Activated CD4-positive, alpha-beta T cell treated with anti-CD3 and anti-CD28 coated beads for 4 hours (primary cell): Measurements from ENCODE around the gene MTFR2.
A peak's percentile ranks its signal among the peaks of the same experiment; 100 is the strongest.
"Not testable (repeated sequence)": the region's sequence is repeated elsewhere in the genome, so short reads cannot be mapped to it uniquely, and the experiment has no call there.

Experiments
- DNase-seq, 2 donors: peaks; one replicate each; pipeline ENCODE4 v3.0.0-alpha.2; 2020

The MTFR2 gene

DNA sequence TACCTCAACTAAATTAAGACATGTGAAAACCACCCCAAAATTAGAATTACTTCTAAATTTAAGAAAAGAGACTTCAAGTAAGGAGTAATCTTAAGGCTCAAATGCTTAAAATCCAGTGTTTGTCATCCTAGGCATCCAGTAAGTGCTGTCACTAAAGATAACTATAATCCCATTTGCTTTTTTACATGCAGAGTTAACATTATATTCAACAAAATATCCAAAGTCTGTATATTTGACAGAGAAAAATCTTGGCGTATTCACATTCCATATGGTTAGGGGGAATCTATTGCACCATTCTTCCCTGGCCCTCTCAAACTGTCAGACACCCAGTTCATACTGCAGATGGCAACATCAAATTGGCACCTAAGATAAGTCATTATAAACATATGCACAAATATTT lies 17.4 kb downstream of the MTFR2 start:
- no peak for DNase-seq

DNA sequence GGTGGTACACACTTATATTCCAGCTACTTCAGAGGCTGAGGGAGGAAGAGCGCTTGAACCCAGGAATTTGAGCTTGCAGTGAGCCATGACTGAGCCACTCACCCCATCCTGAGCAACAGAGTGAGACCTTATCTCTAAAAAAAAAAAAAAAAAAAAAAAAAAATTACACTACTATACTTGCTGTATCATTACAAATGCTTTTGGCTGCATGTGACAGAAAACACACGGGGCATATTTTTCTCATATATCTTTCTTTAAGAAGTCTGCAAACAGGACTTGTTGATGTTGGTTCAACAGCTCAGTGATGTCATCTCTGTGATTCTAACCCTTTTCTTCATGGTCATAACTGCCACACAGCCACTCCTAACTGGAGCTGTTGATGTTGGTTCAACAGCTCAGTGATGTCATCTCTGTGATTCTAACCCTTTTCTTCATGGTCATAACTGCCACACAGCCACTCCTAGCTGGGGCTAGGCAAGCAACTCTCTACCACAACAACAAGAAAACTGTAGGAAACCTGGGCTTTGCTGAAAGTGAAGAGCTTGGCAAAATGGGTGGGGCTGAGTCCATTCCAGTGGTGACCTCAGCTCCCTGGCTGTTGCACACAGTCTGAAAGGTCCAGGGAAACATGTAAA lies 19.8 kb downstream of the MTFR2 start:
- no peak for DNase-seq

DNA sequence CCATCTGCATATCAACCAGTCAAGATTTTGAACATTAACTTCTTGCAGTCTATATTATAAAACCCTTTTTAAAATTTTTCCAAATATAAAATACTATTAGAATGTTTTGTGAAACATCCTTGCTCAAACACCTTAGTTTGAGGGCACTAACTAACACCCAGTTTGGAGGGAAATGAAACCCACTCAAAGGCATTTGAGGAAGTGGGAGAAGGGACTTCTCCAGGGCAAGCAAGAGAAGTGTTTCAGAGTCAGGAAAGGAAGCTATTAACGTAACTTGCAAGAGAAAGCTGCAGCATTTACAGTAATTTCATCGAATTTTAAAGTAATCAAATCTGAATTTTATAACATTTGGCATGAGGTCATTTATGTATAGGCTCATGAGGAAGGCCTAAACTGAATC lies 21.3 kb downstream of the MTFR2 start:
- no peak for DNase-seq

DNA sequence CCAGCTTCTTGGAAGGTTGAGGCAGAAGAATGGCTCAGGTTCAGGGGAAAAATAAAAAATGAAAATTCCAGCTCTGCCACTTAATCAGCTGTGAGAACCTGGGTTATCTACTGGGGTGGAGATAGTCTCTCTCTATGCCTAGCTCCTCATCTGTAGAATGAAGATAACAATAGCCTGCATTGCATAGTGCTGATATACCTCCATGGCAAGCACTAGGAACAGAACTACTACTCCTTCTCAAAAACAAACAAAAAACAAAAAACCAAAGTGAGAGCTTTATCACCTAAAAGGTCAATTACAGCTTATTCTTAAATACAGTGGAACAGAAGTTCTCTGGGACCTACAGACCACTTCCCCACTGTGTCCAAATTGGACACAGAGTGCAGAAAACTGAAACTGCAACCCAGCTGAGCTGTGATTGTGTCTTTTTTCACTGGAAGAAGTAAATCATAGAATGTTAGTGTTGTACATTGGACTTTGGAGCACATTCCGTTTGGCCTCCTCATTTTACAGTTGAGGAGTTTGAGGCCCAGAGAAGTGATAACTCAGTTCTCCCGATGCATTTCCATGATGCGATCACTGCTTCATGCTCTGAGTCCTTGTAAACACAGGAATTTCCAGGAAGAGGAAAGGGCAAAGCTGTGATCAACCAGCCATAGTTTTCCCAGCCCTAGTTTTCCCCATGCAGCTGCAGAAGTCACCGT lies 23.3 kb downstream of the MTFR2 start:
- no peak for DNase-seq

DNA sequence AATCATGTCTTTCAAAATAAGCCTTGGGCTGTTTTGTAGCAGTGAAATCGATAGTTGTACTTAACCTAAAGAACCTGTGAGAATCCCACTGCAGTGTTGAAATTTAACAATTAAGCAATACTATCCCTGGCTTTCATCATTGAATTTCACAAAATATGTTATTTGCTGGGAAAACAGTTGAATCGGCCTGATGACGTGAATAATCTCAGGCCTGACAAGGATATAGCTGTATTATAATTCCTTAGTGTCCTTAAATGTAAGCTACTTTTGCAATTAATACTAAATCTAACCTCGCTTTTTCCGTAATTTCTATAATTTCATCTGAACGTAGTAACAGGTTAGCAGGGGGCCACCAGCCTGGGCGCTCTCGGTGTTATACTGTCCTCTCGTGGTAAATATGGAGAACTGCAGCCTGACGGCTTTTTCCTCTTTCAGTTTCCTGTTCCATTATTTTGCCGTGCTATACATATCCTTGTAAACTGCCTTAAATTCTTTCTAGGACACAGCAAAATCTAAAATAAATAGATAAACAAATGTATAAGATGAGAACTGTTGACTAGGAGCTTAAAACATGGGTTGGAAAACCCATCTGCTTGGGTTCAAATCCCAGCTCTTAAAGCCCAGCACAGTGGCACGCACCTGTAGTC lies 24.0 kb downstream of the MTFR2 start:
- peak; percentile 42 to 52 for DNase-seq

DNA sequence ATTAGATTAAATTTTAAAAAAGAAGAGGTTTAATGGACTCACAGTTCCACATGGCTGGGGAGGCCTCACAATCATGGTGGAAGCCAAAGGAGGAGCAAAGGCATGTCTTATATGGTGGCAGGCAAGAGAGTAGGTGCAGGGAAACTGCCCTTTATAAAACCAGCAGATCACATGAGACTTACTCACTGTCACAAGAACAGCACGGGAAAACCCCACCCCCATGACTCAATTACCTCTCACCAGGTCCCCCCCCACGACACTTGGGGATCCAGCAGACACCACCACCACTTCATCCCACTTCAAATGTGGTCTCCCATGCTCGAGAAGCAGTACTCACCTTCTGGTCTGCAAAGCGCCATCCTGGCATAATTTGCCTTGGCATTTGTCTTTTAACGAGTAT lies 24.6 kb downstream of the MTFR2 start:
- DNase-seq, result peak; percentile 14 to 16

DNA sequence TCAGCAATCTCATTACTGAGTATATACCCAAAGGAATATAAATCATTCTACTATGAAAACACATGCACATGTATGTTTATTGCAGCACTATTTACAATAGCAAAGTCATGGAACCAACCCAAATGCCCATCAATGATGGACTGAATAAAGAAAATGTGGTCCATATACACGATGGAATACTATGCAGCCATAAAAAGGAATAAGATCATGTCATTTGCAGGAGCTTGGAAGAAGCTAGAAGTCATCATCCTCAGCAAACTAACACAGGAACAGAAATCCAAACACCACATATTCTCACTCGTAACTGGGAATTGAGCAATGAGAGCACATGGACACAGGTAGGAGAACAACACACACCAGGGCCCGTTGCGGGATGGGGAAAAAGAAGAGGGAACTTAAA lies 25.1 kb downstream of the MTFR2 start:
- not testable (repeated sequence) for DNase-seq

DNA sequence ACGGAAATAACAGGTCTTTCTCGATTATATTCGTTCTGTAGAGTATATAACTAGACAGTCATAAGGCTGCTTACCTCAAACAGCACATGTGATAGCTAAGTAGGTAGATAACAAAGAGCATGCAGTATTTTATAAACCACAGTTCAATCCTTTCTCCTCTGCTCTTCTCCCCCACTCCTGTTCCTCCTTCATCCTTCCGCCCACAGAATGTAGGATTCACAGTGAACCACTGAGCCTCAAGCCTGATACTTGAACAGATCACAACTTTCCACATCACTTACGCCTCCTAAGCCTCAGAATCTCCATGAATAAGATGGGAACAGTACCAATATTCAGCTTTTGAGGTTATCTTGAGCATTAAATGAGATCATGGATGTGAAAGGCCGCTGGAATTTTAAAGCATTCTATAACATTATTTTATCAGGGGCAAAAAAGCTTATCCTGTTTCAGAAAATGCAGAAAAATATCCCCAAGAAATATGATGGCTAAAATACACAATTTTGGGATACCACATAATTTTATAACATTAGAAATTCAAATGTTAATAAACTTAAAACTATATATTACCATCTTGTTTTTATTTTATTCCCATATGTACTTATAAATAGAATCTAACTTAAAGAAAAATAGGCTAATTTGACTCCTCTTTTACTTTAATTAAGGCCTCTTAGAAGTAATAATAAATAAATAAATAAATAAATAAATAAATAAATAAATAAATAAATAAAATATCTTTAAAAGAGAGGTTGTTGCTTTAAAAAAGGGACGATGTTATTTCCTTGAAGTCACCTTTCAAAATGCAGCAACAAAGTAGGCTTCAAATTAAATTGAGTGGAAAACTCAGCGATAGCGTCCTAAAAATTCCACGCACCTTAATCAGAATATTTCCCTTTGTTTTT lies 33.4 kb downstream of the MTFR2 start:
- no peak for DNase-seq

DNA sequence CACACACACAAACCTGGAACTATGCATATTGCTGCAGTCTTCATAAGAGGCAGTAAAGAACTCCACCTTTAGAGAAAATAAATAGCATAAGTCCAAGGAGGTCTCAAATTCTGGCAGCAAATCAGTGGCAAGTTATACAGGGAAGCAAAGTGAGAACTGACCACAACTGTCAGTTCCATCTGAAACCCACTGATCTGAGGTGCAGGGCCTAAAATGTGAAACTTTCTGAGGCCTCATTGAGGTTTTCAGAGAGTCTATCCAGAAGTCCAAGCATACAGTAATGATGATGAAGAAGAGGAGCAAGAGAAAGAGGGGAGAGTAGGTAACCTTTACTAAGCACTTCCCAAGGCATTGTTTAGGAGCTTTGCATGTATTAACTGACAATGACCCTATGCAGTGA lies 36.3 kb downstream of the MTFR2 start:
- no peak for DNase-seq

DNA sequence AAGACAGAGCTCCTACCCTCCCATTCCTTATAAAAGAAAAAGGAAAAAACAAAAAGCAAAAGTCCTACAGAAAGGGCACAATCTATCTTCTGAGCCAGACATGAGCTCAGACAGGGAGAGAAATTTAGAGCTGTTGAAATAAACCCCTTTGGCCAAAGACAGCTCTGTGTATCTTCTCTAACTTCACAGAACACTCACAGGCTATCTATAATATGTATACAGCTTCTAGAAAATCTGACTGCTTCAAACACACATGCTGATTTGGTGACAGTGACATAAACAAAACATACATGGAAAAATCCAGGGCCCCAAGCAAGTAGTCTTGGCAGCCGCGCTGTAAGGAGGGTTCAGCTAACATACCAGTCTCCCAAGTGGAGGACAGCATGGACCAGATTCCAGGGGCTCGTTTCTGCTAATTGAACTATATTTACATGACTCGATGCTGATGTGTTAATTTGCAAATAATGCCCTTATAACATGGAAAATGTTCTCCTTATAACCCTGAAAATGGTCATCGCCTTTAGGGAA lies 37.0 kb downstream of the MTFR2 start:
- DNase-seq, result no peak

DNA sequence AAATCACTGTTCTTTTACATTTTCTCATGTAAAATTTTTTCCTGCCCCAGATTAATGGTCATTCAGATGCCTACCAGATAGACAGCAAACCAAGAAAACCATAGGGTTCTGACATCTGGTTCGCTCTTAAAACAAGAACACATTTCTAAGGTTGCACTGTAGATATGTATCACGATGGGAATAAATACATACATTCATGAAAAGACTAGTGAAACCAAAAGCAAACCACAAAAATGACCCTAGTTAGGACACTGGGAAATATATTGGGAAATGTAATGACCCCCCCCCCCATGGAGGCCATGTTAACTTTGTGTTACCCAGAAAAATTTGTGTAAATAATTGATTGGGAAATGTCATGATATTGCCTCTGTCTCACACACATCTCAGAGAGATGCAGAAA lies 37.5 kb downstream of the MTFR2 start:
- no peak for DNase-seq

DNA sequence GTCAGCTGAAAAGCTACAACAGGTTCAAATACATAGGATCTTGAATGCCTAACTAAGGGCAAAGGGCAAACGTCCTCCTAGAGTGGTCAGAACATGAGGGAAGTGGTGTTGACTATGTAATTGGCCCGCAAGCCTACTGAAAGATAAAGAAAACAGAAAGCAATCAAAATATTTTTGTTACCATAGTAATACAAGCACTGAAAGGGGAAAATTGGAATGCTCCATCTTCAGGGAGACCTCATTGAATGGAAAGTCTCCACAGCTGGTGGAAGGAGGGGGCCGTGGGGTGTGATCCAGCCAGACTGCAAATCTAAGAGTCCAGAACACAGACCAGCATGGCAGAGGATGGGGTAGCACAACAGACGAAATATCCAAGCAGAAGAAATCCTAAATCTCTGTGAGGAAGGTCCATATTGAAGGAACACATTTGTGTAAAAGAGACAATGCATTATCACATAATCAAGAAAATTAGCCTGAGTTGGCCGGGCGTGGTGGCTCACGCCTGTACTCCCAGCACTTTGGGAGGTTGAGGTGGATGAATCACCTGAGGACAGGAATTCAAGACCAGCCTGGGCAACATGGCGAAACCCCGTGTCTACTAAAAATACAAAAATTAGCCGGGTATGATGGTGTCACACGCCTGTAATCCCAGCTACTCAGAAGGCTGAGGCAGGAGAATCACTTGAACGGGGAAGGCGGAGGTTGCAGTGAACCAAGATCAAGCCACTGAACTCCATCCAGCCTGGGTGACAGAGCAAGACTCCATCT lies 39.5 kb downstream of the MTFR2 start:
- DNase-seq, result no peak

DNA sequence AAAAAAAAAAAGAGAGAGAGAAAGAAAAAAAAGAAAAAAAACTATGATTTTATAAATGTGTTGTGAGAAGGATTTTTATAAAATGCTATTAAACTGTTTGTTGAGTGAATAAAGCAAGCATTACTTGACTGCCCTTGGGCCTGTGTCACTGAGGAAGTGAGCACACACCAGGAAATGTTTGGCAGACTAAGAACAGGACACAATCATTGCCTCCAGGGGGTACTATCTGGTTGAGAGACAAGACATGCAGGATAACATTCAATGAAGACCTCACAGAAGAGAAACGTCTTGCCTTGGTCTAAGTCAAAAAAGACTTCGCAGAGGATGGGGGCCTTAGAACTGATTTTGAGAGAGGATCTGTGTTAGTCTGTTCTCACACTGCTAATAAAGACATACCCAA lies 40.6 kb downstream of the MTFR2 start:
- no peak for DNase-seq

DNA sequence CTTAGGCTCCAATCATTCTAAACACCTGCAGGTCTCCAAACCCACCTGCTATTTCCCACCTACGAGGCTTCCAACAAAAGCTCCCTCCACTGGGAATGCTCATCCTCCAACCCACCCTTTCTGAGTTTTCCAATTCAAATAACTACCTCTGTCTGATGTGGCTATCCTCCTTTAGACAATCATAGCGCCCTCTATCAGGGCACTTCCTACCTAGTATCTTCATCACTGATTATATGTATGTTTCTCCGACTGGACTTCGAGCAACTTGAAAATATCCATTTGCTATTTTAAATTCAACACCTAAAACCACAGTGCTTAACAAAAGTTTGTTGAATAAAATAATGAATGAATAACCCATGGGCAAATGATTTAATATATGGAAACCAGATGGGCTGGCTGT lies 41.3 kb downstream of the MTFR2 start:
- DNase-seq, result no peak

DNA sequence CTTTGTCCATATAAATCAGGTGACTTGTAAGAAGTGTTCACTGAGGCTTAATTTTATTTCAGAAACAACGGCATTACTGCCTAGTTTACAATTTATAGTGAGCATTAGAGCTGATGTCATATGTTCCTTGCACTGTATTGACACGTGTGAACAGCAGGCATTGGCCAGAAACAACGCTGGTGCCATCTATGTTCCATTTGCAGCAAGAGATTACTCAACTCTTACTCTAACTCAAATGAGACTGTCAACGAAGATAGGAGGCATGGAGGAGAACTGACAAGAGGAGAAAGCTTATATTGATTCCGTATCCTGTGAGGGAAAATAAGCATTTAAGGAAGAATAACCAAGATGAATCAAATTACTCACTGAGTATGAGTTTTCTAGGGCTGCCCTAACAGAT lies 48.4 kb downstream of the MTFR2 start:
- no peak for DNase-seq

DNA sequence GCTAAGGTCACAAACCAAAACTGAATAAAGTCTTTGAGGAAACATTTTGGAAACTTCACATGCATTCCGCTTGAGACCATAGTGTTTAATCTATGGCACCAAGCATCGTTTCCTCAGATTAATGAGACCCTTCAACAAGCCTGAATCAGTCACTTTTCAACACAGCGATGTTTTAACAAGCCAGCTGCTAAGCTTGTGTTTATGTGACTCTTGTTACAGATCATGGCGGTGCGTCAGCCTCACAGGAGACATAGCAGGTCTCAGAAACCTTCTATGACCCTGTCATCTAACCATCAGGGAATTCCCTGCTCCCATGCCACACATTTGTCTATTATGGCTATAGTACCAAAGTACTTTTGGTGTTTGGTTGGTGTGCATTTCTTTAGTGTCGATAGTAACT lies 57.2 kb downstream of the MTFR2 start:
- DNase-seq, result no peak

DNA sequence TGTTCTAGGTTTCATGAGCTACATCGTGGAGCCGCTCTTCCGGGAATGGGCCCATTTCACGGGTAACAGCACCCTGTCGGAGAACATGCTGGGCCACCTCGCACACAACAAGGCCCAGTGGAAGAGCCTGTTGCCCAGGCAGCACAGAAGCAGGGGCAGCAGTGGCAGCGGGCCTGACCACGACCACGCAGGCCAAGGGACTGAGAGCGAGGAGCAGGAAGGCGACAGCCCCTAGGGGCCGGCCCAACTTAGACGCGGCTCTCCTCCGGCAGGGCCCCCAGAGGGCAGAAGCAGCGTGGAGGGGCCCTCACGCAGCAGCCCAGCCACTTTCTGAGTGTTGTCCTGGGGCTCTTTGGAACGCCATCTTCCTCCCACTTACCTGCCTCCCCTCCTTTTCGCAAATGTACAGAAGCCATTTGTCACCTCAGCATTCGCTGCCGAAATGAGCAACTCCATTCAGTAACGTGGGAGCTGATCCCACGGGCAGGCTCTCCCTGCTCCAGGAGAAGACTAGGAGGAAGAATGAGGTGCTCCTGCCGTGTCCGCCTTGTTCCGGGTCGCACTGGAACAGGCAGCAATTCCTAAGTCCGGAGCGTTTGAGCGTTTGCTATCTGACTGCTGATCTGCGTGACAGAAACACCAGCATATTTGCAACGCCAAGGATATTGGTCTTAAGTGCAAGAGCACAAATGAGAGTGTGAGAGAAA lies 58.4 kb downstream of the MTFR2 start:
- no peak for DNase-seq

DNA sequence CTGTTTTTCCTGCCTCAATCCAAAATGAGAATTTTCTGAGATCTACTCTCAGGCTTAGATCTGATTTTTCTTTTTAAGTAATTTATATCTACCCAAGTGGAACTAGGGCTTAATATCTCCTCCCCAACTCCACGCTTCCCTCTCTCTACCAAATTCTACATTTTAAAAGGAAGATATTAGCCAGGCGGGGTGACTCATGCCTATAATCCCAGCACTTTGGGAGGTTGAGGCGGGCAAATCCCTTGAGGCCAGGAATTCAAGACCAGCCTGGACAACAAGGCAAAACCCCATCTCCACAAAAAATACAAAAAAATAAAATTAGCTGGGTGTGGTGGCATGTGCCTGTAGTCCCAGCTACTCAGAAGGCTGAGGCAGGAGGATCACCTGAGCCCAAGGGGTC lies 61.0 kb downstream of the MTFR2 start:
- no peak for DNase-seq

DNA sequence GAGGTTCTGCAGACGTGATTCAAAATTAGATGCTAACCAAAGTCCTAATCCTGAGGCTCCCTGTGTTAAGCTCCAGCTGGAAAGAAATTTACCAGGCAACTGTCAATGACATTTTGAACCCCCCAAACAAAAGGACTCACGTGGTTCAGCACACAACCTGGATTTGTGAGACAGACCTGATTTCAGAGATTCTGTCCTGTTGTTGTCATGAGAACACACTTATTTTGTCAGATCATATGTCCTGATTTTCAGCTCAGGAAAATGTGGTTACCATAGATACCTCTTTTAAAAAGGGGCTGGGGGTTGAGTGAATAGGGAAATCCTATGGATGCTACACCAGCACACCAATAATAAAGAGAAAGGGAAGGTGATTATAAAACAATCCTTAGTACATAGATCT lies 61.6 kb downstream of the MTFR2 start:
- DNase-seq, result no peak

DNA sequence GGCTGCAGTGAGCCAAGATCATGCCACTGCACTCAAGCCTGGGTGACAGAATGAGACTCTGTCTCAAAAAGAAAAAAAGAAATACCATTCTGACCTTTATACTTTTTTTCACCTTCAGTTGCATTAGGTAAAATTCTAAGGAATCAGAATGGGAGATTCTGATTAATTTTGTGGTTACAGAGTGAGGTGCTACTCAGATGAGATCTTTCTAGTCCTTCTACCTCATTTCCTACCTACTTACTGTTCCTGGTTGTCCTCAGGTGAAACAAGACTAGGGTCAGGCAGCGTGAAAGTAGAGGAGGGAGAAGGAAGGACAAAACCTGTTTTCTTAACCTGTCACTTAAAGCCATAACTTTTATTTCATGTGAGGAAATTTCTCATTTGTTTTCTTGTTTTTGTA lies 63.7 kb downstream of the MTFR2 start:
- no peak for DNase-seq

DNA sequence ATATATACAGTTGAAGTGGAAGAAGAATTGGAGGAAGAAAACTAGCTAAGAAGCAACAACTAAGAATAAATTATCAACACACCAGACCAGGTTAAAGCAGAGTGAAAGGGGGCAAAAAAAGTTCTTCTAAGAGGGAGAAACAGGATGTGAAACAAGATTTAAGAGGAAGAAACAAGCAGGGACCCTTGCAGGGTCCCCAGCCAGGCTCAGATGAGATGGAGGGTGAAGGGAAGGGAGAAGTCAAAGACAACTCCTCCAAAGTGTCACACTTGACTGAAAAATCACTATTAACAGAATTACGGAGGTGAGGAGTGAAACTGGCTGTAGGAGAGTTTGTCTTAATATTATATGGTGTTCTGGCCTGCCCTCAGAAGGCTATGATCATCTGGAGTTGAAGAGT lies 65.4 kb downstream of the MTFR2 start:
- DNase-seq, result no peak

DNA sequence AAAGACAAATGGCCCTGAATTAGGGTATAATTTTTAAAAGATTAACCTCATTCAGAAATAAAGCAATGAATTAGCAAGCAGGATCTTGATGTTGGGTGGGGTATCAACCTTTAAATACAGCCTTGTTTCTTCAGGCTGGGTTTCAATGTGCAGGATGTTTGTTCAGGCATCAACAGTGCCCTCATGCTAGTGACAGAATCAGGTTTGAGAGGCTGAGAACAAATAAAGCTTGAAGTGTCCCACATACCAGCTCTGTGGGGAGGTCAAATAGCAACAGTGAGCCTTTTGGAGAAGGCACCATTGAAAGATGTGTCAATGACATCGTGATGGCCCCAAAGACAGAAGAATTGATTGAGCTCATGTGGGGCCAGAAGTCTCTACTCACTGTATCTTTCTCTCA lies 68.2 kb downstream of the MTFR2 start:
- no peak for DNase-seq
